GM23338 (cell line): ENCODE measurements around the gene NUDT5. TPM values are rescaled to one million over a fixed set of nuclear protein-coding genes. Genes with fewer than 3 reads are reported as not detected.

Source experiments
- ATAC-seq: fragments of 200-7000 bp; cut with Tn5 transposase; 3 replicates; pipeline ENCODE4 v1.9.1; 2020
- DNase-seq: peaks from one replicate; pipeline ENCODE4 v3.0.0-alpha.2; 2015; ENCODE audit warnings: low spot score
- H2AFZ ChIP-seq: fragments of 200-600 bp; sonication (generic); 2 replicates; pipeline ENCODE4 v1.8.0; 2016; ENCODE audit warnings: antibody characterized with exemption, mild to moderate bottlenecking, moderate library complexity
- H3F3A ChIP-seq: fragments of 200-600 bp; sonication (generic); replicated peaks from 2 replicates; pipeline ENCODE4 v1.8.0; 2017; ENCODE audit warnings: antibody characterized with exemption, mixed run types, low read depth
- H3K27ac ChIP-seq: fragments of 200-600 bp; sonication (generic); 2 replicates; pipeline ENCODE4 v1.6.1; 2016; ENCODE audit warnings: low read depth
- H3K27me3 ChIP-seq: fragments of 200-600 bp; sonication (generic); 2 replicates; pipeline ENCODE4 v1.8.0; 2016; ENCODE audit warnings: mild to moderate bottlenecking, mixed run types, moderate library complexity; ENCODE audit not compliant: insufficient read depth
- H3K36me3 ChIP-seq: fragments of 200-600 bp; sonication (generic); 2 replicates; pipeline ENCODE4 v1.8.0; 2016; ENCODE audit warnings: mild to moderate bottlenecking; ENCODE audit not compliant: insufficient read depth
- H3K4me1 ChIP-seq: fragments of 200-600 bp; sonication (generic); 2 replicates; pipeline ENCODE4 v1.8.0; 2016; ENCODE audit warnings: mild to moderate bottlenecking, moderate library complexity; ENCODE audit not compliant: insufficient read depth
- H3K4me2 ChIP-seq: fragments of 200-600 bp; sonication (generic); 2 replicates; pipeline ENCODE4 v1.7.1; 2017; ENCODE audit warnings: mixed run types
- H3K4me3 ChIP-seq: fragments of 200-600 bp; sonication (generic); 2 replicates; pipeline ENCODE4 v1.6.1; 2016; ENCODE audit warnings: mixed run types
- H3K79me2 ChIP-seq: fragments of 200-600 bp; sonication (generic); replicated peaks from 2 replicates; pipeline ENCODE4 v1.8.0; 2017; ENCODE audit warnings: mild to moderate bottlenecking; ENCODE audit not compliant: insufficient read depth
- H3K9me2 ChIP-seq: fragments of 200-600 bp; sonication (generic); 2 replicates; pipeline ENCODE4 v1.8.0; 2017; ENCODE audit not compliant: insufficient read depth
- H4K20me1 ChIP-seq: fragments of 200-600 bp; sonication (generic); replicated peaks from 2 replicates; pipeline ENCODE4 v1.8.0; 2017; ENCODE audit warnings: mild to moderate bottlenecking; ENCODE audit not compliant: insufficient read depth
- H3K27ac Mint-ChIP-seq: 2 replicates; pipeline ENCODE4 v1.8.0; 2020; ENCODE audit warnings: inconsistent platforms, mild to moderate bottlenecking, moderate library complexity, mixed read lengths
- H3K27me3 Mint-ChIP-seq: 3 replicates; pipeline ENCODE4 v1.8.0; 2022; ENCODE audit warnings: low read depth, mild to moderate bottlenecking, moderate library complexity, mixed read lengths, inconsistent platforms; ENCODE audit not compliant: insufficient read depth, poor library complexity
- H3K36me3 Mint-ChIP-seq: 3 replicates; pipeline ENCODE4 v1.8.0; 2021; ENCODE audit warnings: low read depth, mild to moderate bottlenecking, inconsistent platforms, moderate library complexity, mixed read lengths
- H3K4me1 Mint-ChIP-seq: 3 replicates; pipeline ENCODE4 v1.8.0; 2020; ENCODE audit warnings: mild to moderate bottlenecking, inconsistent platforms, mixed read lengths
- H3K4me3 Mint-ChIP-seq: 3 replicates; pipeline ENCODE4 v1.8.0; 2021; ENCODE audit warnings: moderate library complexity, mild to moderate bottlenecking, inconsistent platforms, mixed read lengths
- H3K9me3 Mint-ChIP-seq: 3 replicates; pipeline ENCODE4 v1.8.0; 2020; ENCODE audit warnings: moderate library complexity, mild to moderate bottlenecking, inconsistent platforms, mixed read lengths
- CTCF ChIP-seq, 2 experiments: fragments of 200-600 bp in 1 of 2; sonication (generic) in 1 of 2; conservative IDR thresholded peaks; 2 replicates each; pipeline versions ENCODE4 v1.5.1 to v1.6.1; 2016 to 2017; ENCODE audit warnings: antibody characterized with exemption in 2 of 2, low read depth in 2 of 2, mild to moderate bottlenecking in 2 of 2, moderate library complexity in 1 of 2
- ETS1 ChIP-seq: IDR thresholded peaks from 2 replicates; pipeline ENCODE4 v1.6.1; 2016; ENCODE audit warnings: antibody characterized with exemption
- EZH2 ChIP-seq: fragments of 200-600 bp; sonication (generic); IDR thresholded peaks from one replicate; pipeline ENCODE4 v1.8.0; 2017; ENCODE audit warnings: antibody characterized with exemption, mild to moderate bottlenecking, low read depth; ENCODE audit not compliant: unreplicated experiment
- JUNB ChIP-seq: IDR thresholded peaks from one replicate; pipeline ENCODE4 v1.6.1; 2016; ENCODE audit warnings: antibody characterized with exemption; ENCODE audit not compliant: unreplicated experiment
- NANOG ChIP-seq: IDR thresholded peaks from 2 replicates; pipeline ENCODE4 v1.6.1; 2016; ENCODE audit warnings: antibody characterized with exemption, borderline replicate concordance
- POLR2AphosphoS5 ChIP-seq: IDR thresholded peaks from 2 replicates; pipeline ENCODE4 v1.6.1; 2016; ENCODE audit warnings: antibody characterized with exemption, low read depth
- REST ChIP-seq: IDR thresholded peaks from one replicate; pipeline ENCODE4 v1.6.1; 2018; ENCODE audit warnings: antibody characterized with exemption; ENCODE audit not compliant: unreplicated experiment
- STAT1 ChIP-seq: IDR thresholded peaks from one replicate; pipeline ENCODE4 v1.6.1; 2016; ENCODE audit warnings: antibody characterized with exemption; ENCODE audit not compliant: unreplicated experiment
- ZNF114 ChIP-seq: fragments of 250-450 bp; sonication (Bioruptor Pico); IDR thresholded peaks from 2 replicates; pipeline ENCODE4 v1.5.0; 2020; ENCODE audit warnings: mild to moderate bottlenecking, moderate library complexity
- ZNF462 ChIP-seq: fragments of 250-450 bp; sonication (Bioruptor Pico); IDR thresholded peaks from 2 replicates; pipeline ENCODE4 v1.5.0; 2020; ENCODE audit warnings: mild to moderate bottlenecking, moderate library complexity
- polyA plus RNA-seq: library from polyadenylated mRNA; unstranded; fragments of >200 nt; fragmentation: Nextera tagmentation; extraction: Ambion mirVana; gene quantifications from 2 replicates; pipeline ENCODE4 v1.2.1, GENCODE V29; 2016
- total RNA-seq: library from RNA; depleted of rRNA; stranded (reverse); fragments of >200 nt; shearing (Covaris generic); gene quantifications from 2 replicates; pipeline ENCODE4 v1.2.3, GENCODE V29; 2014

The NUDT5 gene
- total and polyA plus RNA-seq, 2 experiments from 2014 or later = 94.3 to 255 TPM

- H3F3A ChIP-seq = no peaks in the 10 kb centered on the region; the same call in 1 of the 2 replicates
- no peaks in the 10 kb centered on the region for H3K27me3 ChIP-seq
- no peak for TF ChIP-seq ETS1
- no peak for TF ChIP-seq CTCF (conservative IDR thresholded peaks at IDR 0.05; ENCODE audit: low read depth in 2 of 2)
- no peaks in the 10 kb centered on the region for H3K4me1 Mint-ChIP-seq
- H3K27ac ChIP-seq = no peak overlapping the region
- DNase-seq = no peak
- ATAC-seq = no peak
- peaks cover 68% of the 10 kb centered on the region for H3K79me2 ChIP-seq
- H3K4me3 ChIP-seq = no peak overlapping the region
- no peaks in the 10 kb centered on the region for H3K9me3 Mint-ChIP-seq
- no peaks in the 10 kb centered on the region for H3K27me3 Mint-ChIP-seq
- H3K4me1 ChIP-seq = no peaks in the 10 kb centered on the region
- H4K20me1 ChIP-seq = peaks cover 25% of the 10 kb centered on the region
- no peak overlapping the region for H3K4me3 Mint-ChIP-seq
- no peaks in the 10 kb centered on the region for H3K9me2 ChIP-seq
- no peak overlapping the region for H2AFZ ChIP-seq
- H3K36me3 ChIP-seq = peaks cover 45% of the 10 kb centered on the region
- no peak overlapping the region for H3K27ac Mint-ChIP-seq
- H3K4me2 ChIP-seq = no peak overlapping the region
- peaks cover 84% of the 10 kb centered on the region for H3K36me3 Mint-ChIP-seq
Measured at GRCh38 chr10:12208460-12208859, 12.8 kb upstream of the NUDT5 start.

- Histone ChIP-seq H3K4me3 (no peak overlapping the region), H3K4me1 (no peaks in the 10 kb centered on the region), H3F3A (no peaks in the 10 kb centered on the region), H3K9me2 (no peaks in the 10 kb centered on the region), H4K20me1 (peaks cover 26% of the 10 kb centered on the region), H3K4me2 (no peak overlapping the region), H3K27ac (no peak overlapping the region), H3K79me2 (peaks cover 76% of the 10 kb centered on the region), H3K36me3 (peaks cover 57% of the 10 kb centered on the region), H3K27me3 (no peaks in the 10 kb centered on the region), H2AFZ (no peak overlapping the region)
- Mint-ChIP-seq H3K9me3 (no peaks in the 10 kb centered on the region), H3K27me3 (no peaks in the 10 kb centered on the region), H3K27ac (no peak overlapping the region), H3K36me3 (peaks cover 83% of the 10 kb centered on the region), H3K4me1 (no peaks in the 10 kb centered on the region), H3K4me3 (no peak overlapping the region)
- DNase-seq (no peak), ATAC-seq (no peak)
- TF ChIP-seq JUNB = no peak
- TF ChIP-seq ZNF462 = no peak
- no peak for TF ChIP-seq NANOG
- no peak for TF ChIP-seq STAT1
- TF ChIP-seq EZH2 = no peak
- no peak for TF ChIP-seq ZNF114 (CRISPR knock-in tag)
- no peak for TF ChIP-seq POLR2AphosphoS5
- TF ChIP-seq REST = no peak
Measured at GRCh38 chr10:12207114-12207513, 11.4 kb upstream of the NUDT5 start.
